Ishikawa (cell line): ENCODE measurements around the gene SLC45A1.

ENCODE experiments used
- CEBPB ChIP-seq: IDR thresholded peaks from 2 replicates; pipeline ENCODE4 v1.6.1; 2012
- CREB1 ChIP-seq: IDR thresholded peaks from 2 replicates; pipeline ENCODE4 v1.6.1; 2012; ENCODE audit warnings: low read depth
- EGR1 ChIP-seq: IDR thresholded peaks from 2 replicates; pipeline ENCODE4 v1.6.1; 2012
- EP300 ChIP-seq: IDR thresholded peaks from 2 replicates; pipeline ENCODE4 v1.6.1; 2012; ENCODE audit warnings: borderline replicate concordance
- FOXM1 ChIP-seq: IDR thresholded peaks from 2 replicates; pipeline ENCODE4 v1.6.1; 2012; ENCODE audit warnings: low read depth, borderline replicate concordance
- MAX ChIP-seq: IDR thresholded peaks from 2 replicates; pipeline ENCODE4 v1.6.1; 2012
- NFIC ChIP-seq: IDR thresholded peaks from 2 replicates; pipeline ENCODE4 v1.6.1; 2012
- RAD21 ChIP-seq: IDR thresholded peaks from 2 replicates; pipeline ENCODE4 v1.6.1; 2012; ENCODE audit warnings: low read depth
- REST ChIP-seq: IDR thresholded peaks from 2 replicates; pipeline ENCODE4 v1.6.1; 2012; ENCODE audit warnings: low read depth, mild to moderate bottlenecking
- TAF1 ChIP-seq: IDR thresholded peaks from 2 replicates; pipeline ENCODE4 v1.6.1; 2012; ENCODE audit warnings: low read depth, mild to moderate bottlenecking
- TCF12 ChIP-seq: IDR thresholded peaks from 2 replicates; pipeline ENCODE4 v1.6.1; 2012; ENCODE audit warnings: low read depth
- TEAD4 ChIP-seq: IDR thresholded peaks from 2 replicates; pipeline ENCODE4 v1.6.1; 2012
- USF1 ChIP-seq: IDR thresholded peaks from 2 replicates; pipeline ENCODE4 v1.6.1; 2012
- YY1 ChIP-seq: IDR thresholded peaks from 2 replicates; pipeline ENCODE4 v1.6.1; 2012; ENCODE audit warnings: low read depth
- ZBTB7A ChIP-seq: IDR thresholded peaks from 2 replicates; pipeline ENCODE4 v1.6.1; 2012; ENCODE audit warnings: low read depth

Gene SLC45A1

DNA sequence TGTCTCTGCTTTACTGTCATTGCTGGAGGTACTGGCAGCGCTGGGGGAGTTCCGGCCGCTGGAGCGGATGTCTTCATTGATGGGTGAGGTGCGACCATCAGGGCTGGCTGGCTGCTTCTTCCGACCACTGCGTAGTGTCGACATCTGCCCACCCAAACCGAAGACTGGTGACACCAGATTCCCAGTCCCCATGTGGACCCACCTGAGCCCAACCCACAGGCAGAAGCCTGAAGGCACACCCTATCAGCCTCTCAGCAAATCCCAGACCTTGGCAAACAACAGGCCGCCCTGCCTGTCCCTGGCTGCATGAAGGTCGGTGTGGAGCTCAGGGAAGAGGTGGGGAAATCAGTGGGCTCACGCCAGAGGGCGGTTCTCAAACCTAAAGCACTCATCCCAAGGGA, 44.8 kb downstream of the SLC45A1 start:
- no peak for TF ChIP-seq REST
- no peak for TF ChIP-seq EGR1
- no peak for TF ChIP-seq TCF12
- TF ChIP-seq CREB1: no peak

- TF ChIP-seq CREB1 (no peak), RAD21 (no peak), TCF12 (no peak), EP300 (no peak), REST (no peak), CEBPB (no peak)
Measured at GRCh38 chr1:8363186-8363766, 45.4 kb downstream of the SLC45A1 start.

DNA sequence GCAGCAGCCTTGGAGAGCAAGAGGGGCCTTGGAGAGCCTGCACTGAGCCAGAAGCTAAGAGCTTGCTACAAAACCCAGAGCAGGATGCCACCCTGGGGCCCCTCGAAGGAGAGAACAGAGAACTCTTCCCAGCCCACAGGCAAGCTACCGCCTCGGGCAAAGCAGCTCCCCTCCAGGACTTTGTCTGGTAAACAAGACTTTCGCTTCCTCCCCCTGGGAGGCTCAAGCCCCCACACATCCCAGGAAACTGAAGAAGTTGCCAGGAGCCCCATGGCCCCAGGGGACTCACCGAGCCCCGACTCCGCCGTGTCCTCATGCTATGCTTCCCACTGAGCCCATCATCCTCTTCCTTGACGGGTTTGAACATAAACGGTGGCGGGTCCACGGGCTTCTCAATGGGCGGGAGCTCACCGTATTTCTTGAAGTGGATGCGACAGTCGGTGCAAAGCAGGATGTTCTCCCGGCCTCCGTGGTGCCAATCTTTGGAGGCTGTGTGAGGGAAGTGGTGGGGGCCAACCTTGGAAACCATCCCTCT, 45.9 kb downstream of the SLC45A1 start:
- TF ChIP-seq CREB1: no peak
- no peak for TF ChIP-seq EGR1
- TF ChIP-seq NFIC: no peak
- TF ChIP-seq TEAD4: no peak
- no peak for TF ChIP-seq FOXM1

GRCh38 chr1:8364528-8365442, 46.9 kb downstream of the SLC45A1 start:
- no peak for TF ChIP-seq TCF12
- no peak for TF ChIP-seq REST
- TF ChIP-seq YY1: no peak
- no peak for TF ChIP-seq RAD21
- no peak for TF ChIP-seq TEAD4
- no peak for TF ChIP-seq EGR1
- no peak for TF ChIP-seq ZBTB7A
- no peak for TF ChIP-seq MAX
- no peak for TF ChIP-seq CEBPB
- no peak for TF ChIP-seq USF1

- TF ChIP-seq TAF1: no peak
- TF ChIP-seq TEAD4: no peak
- TF ChIP-seq FOXM1: no peak
- TF ChIP-seq MAX: no peak
- no peak for TF ChIP-seq TCF12
- no peak for TF ChIP-seq RAD21
- TF ChIP-seq CEBPB: no peak
- TF ChIP-seq ZBTB7A: no peak
- TF ChIP-seq USF1: no peak
- TF ChIP-seq REST: no peak
- TF ChIP-seq NFIC: no peak
- TF ChIP-seq CREB1: no peak
- TF ChIP-seq EGR1: no peak
- no peak for TF ChIP-seq YY1
Measured at GRCh38 chr1:8365661-8366362, 47.9 kb downstream of the SLC45A1 start.
